DND-41 (cell line): ENCODE results near the gene IST1.

ENCODE experiments used
- ATAC-seq: fragments of 200-7000 bp; cut with Tn5 transposase; 3 replicates; pipeline ENCODE4 v1.9.1; 2021; ENCODE audit warnings: low read depth; ENCODE audit not compliant: insufficient read depth
- DNase-seq: peaks from one replicate; pipeline ENCODE4 v3.0.0-alpha.2; 2020
- H2AFZ ChIP-seq: 2 replicates; pipeline ENCODE4 v1.6.0; 2012; ENCODE audit warnings: low read depth, low read length
- H3K27ac ChIP-seq: 2 replicates; pipeline ENCODE4 v1.5.1; 2012; ENCODE audit warnings: low read length, inconsistent platforms
- H3K27me3 ChIP-seq: fragments of 200-600 bp; sonication (generic); 2 replicates; pipeline ENCODE4 v1.6.0; 2012; ENCODE audit warnings: low read length, mild to moderate bottlenecking, inconsistent platforms; ENCODE audit not compliant: insufficient read depth, poor library complexity
- H3K36me3 ChIP-seq: 2 replicates; pipeline ENCODE4 v1.5.1; 2012; ENCODE audit warnings: low read length, inconsistent platforms; ENCODE audit not compliant: insufficient read depth
- H3K4me1 ChIP-seq: 2 replicates; pipeline ENCODE4 v1.5.1; 2012; ENCODE audit warnings: mild to moderate bottlenecking, low read length; ENCODE audit not compliant: insufficient read depth
- H3K4me2 ChIP-seq: 2 replicates; pipeline ENCODE4 v1.6.0; 2012; ENCODE audit warnings: mild to moderate bottlenecking, moderate library complexity, low read length, inconsistent platforms; ENCODE audit not compliant: insufficient read depth
- H3K4me3 ChIP-seq, 2 experiments: fragments of 200-600 bp in 1 of 2; shearing (Covaris generic) in 1 of 2; 2 replicates each; pipeline ENCODE4 v1.5.1; 2012 to 2016; ENCODE audit warnings: inconsistent platforms in 2 of 2, low read length in 2 of 2, mild to moderate bottlenecking in 2 of 2, low read depth in 1 of 2, moderate library complexity in 1 of 2
- H3K79me2 ChIP-seq: 2 replicates; pipeline ENCODE4 v1.6.0; 2012; ENCODE audit warnings: low read length, inconsistent platforms; ENCODE audit not compliant: insufficient read depth
- H3K9ac ChIP-seq: 2 replicates; pipeline ENCODE4 v1.6.0; 2012; ENCODE audit warnings: low read depth, mild to moderate bottlenecking, inconsistent platforms, low read length, moderate library complexity
- H3K9me3 ChIP-seq: 2 replicates; pipeline ENCODE4 v1.5.1; 2012; ENCODE audit warnings: low read length, moderate library complexity, mild to moderate bottlenecking, inconsistent platforms; ENCODE audit not compliant: insufficient read depth, severe bottlenecking
- H4K20me1 ChIP-seq: 2 replicates; pipeline ENCODE4 v1.6.0; 2012; ENCODE audit warnings: low read length; ENCODE audit not compliant: insufficient read depth
- EZH2 ChIP-seq: IDR thresholded peaks from 3 replicates; pipeline ENCODE4 v1.6.1; 2012; ENCODE audit warnings: borderline replicate concordance, low read depth, mild to moderate bottlenecking, moderate library complexity, low read length, inconsistent platforms; ENCODE audit not compliant: severe bottlenecking
- TF ChIP-seq, protein P1 (sequence below): IDR thresholded peaks from 2 replicates; pipeline ENCODE4 v1.5.1; 2012; ENCODE audit warnings: borderline replicate concordance, low read length, moderate library complexity, mild to moderate bottlenecking; ENCODE audit not compliant: poor library complexity, severe bottlenecking; ENCODE audit errors: extremely low read depth

The IST1 gene

DNA sequence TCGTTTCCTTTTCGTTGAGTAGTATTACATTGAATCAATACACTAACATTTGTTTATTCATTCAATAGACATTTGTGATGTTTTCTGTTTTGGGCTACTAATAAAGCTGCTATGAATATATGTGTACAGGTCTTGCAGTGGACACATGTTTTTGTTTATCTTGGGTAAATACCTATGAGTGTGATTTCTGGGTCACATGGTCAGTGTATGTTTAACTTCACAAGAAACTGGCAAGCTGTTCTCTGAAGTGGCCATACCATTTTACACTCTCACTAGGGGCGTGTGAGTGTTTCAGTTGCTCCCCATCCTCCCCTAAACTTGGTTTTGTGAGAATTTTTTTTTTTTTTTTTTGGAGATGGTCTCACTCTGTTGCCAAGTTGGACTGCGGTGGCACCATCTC lies 69.9 kb downstream of the IST1 start:
- Histone ChIP-seq H3K9ac (no peak overlapping the region), H3K4me2 (no peak overlapping the region), H2AFZ (no peak overlapping the region), H3K79me2 (no peaks in the 10 kb centered on the region), H3K36me3 (no peaks in the 10 kb centered on the region), H3K9me3 (no peaks in the 10 kb centered on the region), H3K4me1 (no peaks in the 10 kb centered on the region), H3K27me3 (no peaks in the 10 kb centered on the region), H3K4me3 (no peak overlapping the region), H3K27ac (no peak overlapping the region), H4K20me1 (no peaks in the 10 kb centered on the region)
- DNase-seq = no peak
- no peak for TF ChIP-seq EZH2
- TF ChIP-seq, protein P1, sequence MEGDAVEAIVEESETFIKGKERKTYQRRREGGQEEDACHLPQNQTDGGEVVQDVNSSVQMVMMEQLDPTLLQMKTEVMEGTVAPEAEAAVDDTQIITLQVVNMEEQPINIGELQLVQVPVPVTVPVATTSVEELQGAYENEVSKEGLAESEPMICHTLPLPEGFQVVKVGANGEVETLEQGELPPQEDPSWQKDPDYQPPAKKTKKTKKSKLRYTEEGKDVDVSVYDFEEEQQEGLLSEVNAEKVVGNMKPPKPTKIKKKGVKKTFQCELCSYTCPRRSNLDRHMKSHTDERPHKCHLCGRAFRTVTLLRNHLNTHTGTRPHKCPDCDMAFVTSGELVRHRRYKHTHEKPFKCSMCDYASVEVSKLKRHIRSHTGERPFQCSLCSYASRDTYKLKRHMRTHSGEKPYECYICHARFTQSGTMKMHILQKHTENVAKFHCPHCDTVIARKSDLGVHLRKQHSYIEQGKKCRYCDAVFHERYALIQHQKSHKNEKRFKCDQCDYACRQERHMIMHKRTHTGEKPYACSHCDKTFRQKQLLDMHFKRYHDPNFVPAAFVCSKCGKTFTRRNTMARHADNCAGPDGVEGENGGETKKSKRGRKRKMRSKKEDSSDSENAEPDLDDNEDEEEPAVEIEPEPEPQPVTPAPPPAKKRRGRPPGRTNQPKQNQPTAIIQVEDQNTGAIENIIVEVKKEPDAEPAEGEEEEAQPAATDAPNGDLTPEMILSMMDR = no peak
- ATAC-seq = no peak

- Histone ChIP-seq H3K4me3 (no peak overlapping the region), H3K9ac (no peak overlapping the region), H3K36me3 (no peaks in the 10 kb centered on the region), H3K27me3 (no peaks in the 10 kb centered on the region), H4K20me1 (no peaks in the 10 kb centered on the region), H3K27ac (no peak overlapping the region), H2AFZ (no peak overlapping the region), H3K79me2 (no peaks in the 10 kb centered on the region), H3K4me1 (no peaks in the 10 kb centered on the region), H3K9me3 (no peaks in the 10 kb centered on the region), H3K4me2 (no peak overlapping the region)
- DNase-seq (no peak), ATAC-seq (no peak)
- TF ChIP-seq EZH2 = no peak
These were observed 71.6 kb downstream of the IST1 start for GRCh38 chr16:71966932-71967331.

DNA sequence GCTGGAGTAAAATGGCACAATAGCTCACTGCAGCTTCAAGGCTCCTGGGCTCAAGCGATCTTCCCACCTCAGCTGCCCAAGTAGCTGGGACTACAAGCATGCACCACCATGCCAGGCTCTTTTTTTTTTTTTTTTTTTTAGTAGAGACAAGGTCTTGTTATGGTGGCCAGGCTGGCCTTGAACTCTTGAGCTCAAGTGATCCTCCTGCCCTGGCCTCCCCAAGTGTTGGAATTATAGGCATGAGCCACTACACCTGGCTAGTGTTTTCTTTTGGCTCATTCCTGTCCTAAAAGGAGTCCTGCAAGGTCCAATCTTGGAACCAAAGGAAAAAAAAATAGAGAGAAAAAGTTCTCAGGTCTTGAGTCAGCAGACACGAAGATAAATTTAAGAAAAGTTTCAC lies 74.0 kb downstream of the IST1 start:
- Histone ChIP-seq H3K4me2 (no peak overlapping the region), H3K9ac (no peak overlapping the region), H3K27ac (no peak overlapping the region), H4K20me1 (no peaks in the 10 kb centered on the region), H3K4me1 (no peaks in the 10 kb centered on the region), H3K27me3 (no peaks in the 10 kb centered on the region), H3K79me2 (no peaks in the 10 kb centered on the region), H3K36me3 (no peaks in the 10 kb centered on the region), H2AFZ (no peak overlapping the region), H3K4me3 (no peak overlapping the region), H3K9me3 (no peaks in the 10 kb centered on the region)
- DNase-seq = no peak
- no peak for ATAC-seq
- no peak for TF ChIP-seq EZH2
- TF ChIP-seq, protein P1 = no peak

DNA sequence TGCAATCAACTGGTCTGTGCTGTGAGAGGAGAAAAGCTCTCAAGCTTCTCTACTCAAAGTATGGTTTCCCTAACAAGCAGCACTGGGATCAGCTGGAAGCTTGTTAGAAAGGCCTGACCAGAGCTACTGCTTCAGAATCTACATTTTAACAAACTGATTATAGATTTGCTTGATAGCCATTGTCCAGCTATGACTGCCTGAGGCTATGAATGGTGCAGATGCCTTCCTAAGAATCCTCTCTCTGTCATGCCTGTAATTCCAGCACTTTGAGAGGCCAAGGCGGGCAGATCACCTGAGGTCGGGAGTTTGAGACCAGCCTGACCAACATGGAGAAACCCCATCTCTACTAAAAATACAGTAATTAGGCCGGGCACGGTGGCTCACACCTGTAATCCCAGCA lies 76.2 kb downstream of the IST1 start:
- no peak for TF ChIP-seq EZH2
- TF ChIP-seq, protein P1 = no peak
- no peaks in the 10 kb centered on the region for H3K9me3 ChIP-seq
- H3K27me3 ChIP-seq = no peaks in the 10 kb centered on the region
- no peak overlapping the region for H2AFZ ChIP-seq
- no peak overlapping the region for H3K4me2 ChIP-seq
- H3K9ac ChIP-seq = no peak overlapping the region
- no peak overlapping the region for H3K4me3 ChIP-seq
- H3K27ac ChIP-seq = no peak overlapping the region
- H3K4me1 ChIP-seq = no peaks in the 10 kb centered on the region
- no peaks in the 10 kb centered on the region for H3K79me2 ChIP-seq
- H3K36me3 ChIP-seq = no peaks in the 10 kb centered on the region
- ATAC-seq = no peak
- no peak for DNase-seq
- H4K20me1 ChIP-seq = no peaks in the 10 kb centered on the region
